ENCODE data around the gene PLGLB1. TPM values are rescaled to one million over a fixed set of nuclear protein-coding genes. Genes with fewer than 3 reads are reported as not detected.
"Not testable (repeated sequence)": the region's sequence is repeated elsewhere in the genome, so short reads cannot be mapped to it uniquely, and the experiment has no call there.

The PLGLB1 gene
- 0.59 and 1.1 TPM in 2 replicates for total RNA-seq

GRCh38 chr2:87021744-87022143 lies at the start of gene PLGLB1:
TSS of gene PLGLB1 (minus strand) at chr2:87021844. CDS start at chr2:87021783, 61 bp downstream.
- H3K27me3 Mint-ChIP-seq (ENCODE audit: insufficient read depth); H3K27ac Mint-ChIP-seq; H3K36me3 Mint-ChIP-seq (ENCODE audit: low read depth); intact Hi-C loops (cut with micrococcal nuclease); H3K9me3 Mint-ChIP-seq; H3K4me1 Mint-ChIP-seq (ENCODE audit: low read depth); H3K4me3 Mint-ChIP-seq; DNase-seq (ENCODE audit: low spot score): not testable (repeated sequence)

GRCh38 chr2:87064305-87064704 lies 42.7 kb upstream of the PLGLB1 start:
- H3K4me1 Mint-ChIP-seq (ENCODE audit: low read depth); H3K27me3 Mint-ChIP-seq (ENCODE audit: insufficient read depth); H3K27ac Mint-ChIP-seq; H3K9me3 Mint-ChIP-seq; intact Hi-C loops (cut with micrococcal nuclease); H3K36me3 Mint-ChIP-seq (ENCODE audit: low read depth); H3K4me3 Mint-ChIP-seq; DNase-seq (ENCODE audit: low spot score): not testable (repeated sequence)

- H3K9me3 Mint-ChIP-seq; H3K36me3 Mint-ChIP-seq (ENCODE audit: low read depth); intact Hi-C loops (cut with micrococcal nuclease); H3K27me3 Mint-ChIP-seq (ENCODE audit: insufficient read depth); H3K4me3 Mint-ChIP-seq; DNase-seq (ENCODE audit: low spot score); H3K4me1 Mint-ChIP-seq (ENCODE audit: low read depth); H3K27ac Mint-ChIP-seq: not testable (repeated sequence)
These were observed 41.8 kb upstream of the PLGLB1 start for GRCh38 chr2:87063431-87063830.

GRCh38 chr2:87061519-87061918 lies 39.9 kb upstream of the PLGLB1 start:
- H3K27ac Mint-ChIP-seq; intact Hi-C loops (cut with micrococcal nuclease); H3K36me3 Mint-ChIP-seq (ENCODE audit: low read depth): not testable (repeated sequence)

GRCh38 chr2:87057606-87058005 lies 36.0 kb upstream of the PLGLB1 start:
- H3K27ac Mint-ChIP-seq; H3K9me3 Mint-ChIP-seq; H3K27me3 Mint-ChIP-seq (ENCODE audit: insufficient read depth); H3K36me3 Mint-ChIP-seq (ENCODE audit: low read depth); H3K4me1 Mint-ChIP-seq (ENCODE audit: low read depth); intact Hi-C loops (cut with micrococcal nuclease); H3K4me3 Mint-ChIP-seq; DNase-seq (ENCODE audit: low spot score): not testable (repeated sequence)

More at GRCh38 chr2:87061519-87061918, 39.9 kb upstream of the PLGLB1 start:
- H3K27me3 Mint-ChIP-seq (ENCODE audit: insufficient read depth); H3K9me3 Mint-ChIP-seq; DNase-seq (ENCODE audit: low spot score); H3K4me1 Mint-ChIP-seq (ENCODE audit: low read depth); H3K4me3 Mint-ChIP-seq: not testable (repeated sequence)

GRCh38 chr2:87056843-87057242 lies 35.2 kb upstream of the PLGLB1 start:
- intact Hi-C loops (cut with micrococcal nuclease); DNase-seq (ENCODE audit: low spot score); H3K27me3 Mint-ChIP-seq (ENCODE audit: insufficient read depth); H3K36me3 Mint-ChIP-seq (ENCODE audit: low read depth); H3K27ac Mint-ChIP-seq; H3K4me3 Mint-ChIP-seq; H3K4me1 Mint-ChIP-seq (ENCODE audit: low read depth); H3K9me3 Mint-ChIP-seq: not testable (repeated sequence)

- H3K4me3 Mint-ChIP-seq; H3K27ac Mint-ChIP-seq; H3K27me3 Mint-ChIP-seq (ENCODE audit: insufficient read depth); H3K4me1 Mint-ChIP-seq (ENCODE audit: low read depth); H3K36me3 Mint-ChIP-seq (ENCODE audit: low read depth); intact Hi-C loops (cut with micrococcal nuclease); DNase-seq (ENCODE audit: low spot score); H3K9me3 Mint-ChIP-seq: not testable (repeated sequence)
These were observed 34.8 kb upstream of the PLGLB1 start for GRCh38 chr2:87056435-87056834.

GRCh38 chr2:87054375-87054774 lies 32.7 kb upstream of the PLGLB1 start:
- H3K4me1 Mint-ChIP-seq (ENCODE audit: low read depth); DNase-seq (ENCODE audit: low spot score); H3K36me3 Mint-ChIP-seq (ENCODE audit: low read depth); H3K9me3 Mint-ChIP-seq; H3K27me3 Mint-ChIP-seq (ENCODE audit: insufficient read depth); H3K4me3 Mint-ChIP-seq; intact Hi-C loops (cut with micrococcal nuclease): not testable (repeated sequence)
- H3K27ac Mint-ChIP-seq: peak overlapping the region; percentile 79

GRCh38 chr2:87041321-87041978 lies 19.8 kb upstream of the PLGLB1 start:
- H3K4me3 Mint-ChIP-seq; H3K27me3 Mint-ChIP-seq (ENCODE audit: insufficient read depth); intact Hi-C loops (cut with micrococcal nuclease); H3K36me3 Mint-ChIP-seq (ENCODE audit: low read depth); H3K27ac Mint-ChIP-seq; H3K9me3 Mint-ChIP-seq; H3K4me1 Mint-ChIP-seq (ENCODE audit: low read depth): not testable (repeated sequence)
- peak; percentile 3 for DNase-seq (ENCODE audit: low spot score)

- H3K9me3 Mint-ChIP-seq; H3K36me3 Mint-ChIP-seq (ENCODE audit: low read depth); H3K4me1 Mint-ChIP-seq (ENCODE audit: low read depth); intact Hi-C loops (cut with micrococcal nuclease); H3K4me3 Mint-ChIP-seq; DNase-seq (ENCODE audit: low spot score); H3K27ac Mint-ChIP-seq; H3K27me3 Mint-ChIP-seq (ENCODE audit: insufficient read depth): not testable (repeated sequence)
These were observed 7.0 kb upstream of the PLGLB1 start for GRCh38 chr2:87028607-87029006.

GRCh38 chr2:87026816-87027215 lies 5.2 kb upstream of the PLGLB1 start:
- H3K36me3 Mint-ChIP-seq (ENCODE audit: low read depth); H3K27ac Mint-ChIP-seq; H3K27me3 Mint-ChIP-seq (ENCODE audit: insufficient read depth); H3K4me1 Mint-ChIP-seq (ENCODE audit: low read depth); intact Hi-C loops (cut with micrococcal nuclease); H3K4me3 Mint-ChIP-seq; H3K9me3 Mint-ChIP-seq; DNase-seq (ENCODE audit: low spot score): not testable (repeated sequence)

GRCh38 chr2:87025927-87026326 lies 4.3 kb upstream of the PLGLB1 start:
- DNase-seq (ENCODE audit: low spot score); H3K27me3 Mint-ChIP-seq (ENCODE audit: insufficient read depth); H3K27ac Mint-ChIP-seq; H3K4me1 Mint-ChIP-seq (ENCODE audit: low read depth); H3K4me3 Mint-ChIP-seq; intact Hi-C loops (cut with micrococcal nuclease); H3K36me3 Mint-ChIP-seq (ENCODE audit: low read depth); H3K9me3 Mint-ChIP-seq: not testable (repeated sequence)

GRCh38 chr2:87023988-87024615 lies 2.5 kb upstream of the PLGLB1 start:
- H3K36me3 Mint-ChIP-seq (ENCODE audit: low read depth); H3K27ac Mint-ChIP-seq; intact Hi-C loops (cut with micrococcal nuclease); H3K27me3 Mint-ChIP-seq (ENCODE audit: insufficient read depth); H3K4me3 Mint-ChIP-seq; DNase-seq (ENCODE audit: low spot score); H3K9me3 Mint-ChIP-seq; H3K4me1 Mint-ChIP-seq (ENCODE audit: low read depth): not testable (repeated sequence)

- H3K27me3 Mint-ChIP-seq (ENCODE audit: insufficient read depth); H3K4me1 Mint-ChIP-seq (ENCODE audit: low read depth); H3K4me3 Mint-ChIP-seq; DNase-seq (ENCODE audit: low spot score); H3K36me3 Mint-ChIP-seq (ENCODE audit: low read depth); H3K27ac Mint-ChIP-seq; H3K9me3 Mint-ChIP-seq; intact Hi-C loops (cut with micrococcal nuclease): not testable (repeated sequence)
These were observed 601 bp downstream of the PLGLB1 start for GRCh38 chr2:87021043-87021442.
